ENCODE data around the gene RTCB.
"Not testable (repeated sequence)": the region's sequence is repeated elsewhere in the genome, so short reads cannot be mapped to it uniquely, and the experiment has no call there.

Gene RTCB

GRCh38 chr22:32389685-32390084 lies 22.4 kb downstream of the RTCB start:
- no peak for DNase-seq (ENCODE audit: low read depth)

GRCh38 chr22:32385681-32386080 lies 26.4 kb downstream of the RTCB start:
- no peak for DNase-seq (ENCODE audit: low read depth)

- DNase-seq (ENCODE audit: low read depth): no peak
Observed at GRCh38 chr22:32380991-32381390, 31.1 kb downstream of the RTCB start.

GRCh38 chr22:32378707-32379272 lies 33.3 kb downstream of the RTCB start:
- DNase-seq (ENCODE audit: low read depth): no peak

GRCh38 chr22:32376681-32377080 lies 35.4 kb downstream of the RTCB start:
- DNase-seq (ENCODE audit: low read depth): no peak

GRCh38 chr22:32375678-32376450 lies 36.2 kb downstream of the RTCB start:
- no peak for DNase-seq (ENCODE audit: low read depth)

- DNase-seq (ENCODE audit: low read depth): no peak
Observed at GRCh38 chr22:32364210-32364609, 47.8 kb downstream of the RTCB start.

GRCh38 chr22:32361257-32361656 lies 50.8 kb downstream of the RTCB start:
- DNase-seq (ENCODE audit: low read depth): no peak

GRCh38 chr22:32360096-32360495 lies 52.0 kb downstream of the RTCB start:
- not testable (repeated sequence) for DNase-seq (ENCODE audit: low read depth)

GRCh38 chr22:32357567-32357966 lies 54.5 kb downstream of the RTCB start, which contains the start of gene RFPL3:
Gene RFPL3, plus strand, starts transcription at chr22:32357867. Its CDS starts 205 bp downstream, at chr22:32358072.
- not testable (repeated sequence) for DNase-seq (ENCODE audit: low read depth)

GRCh38 chr22:32355760-32356159 lies 56.3 kb downstream of the RTCB start:
- DNase-seq (ENCODE audit: low read depth): no peak

GRCh38 chr22:32354360-32355351 lies 57.4 kb downstream of the RTCB start:
- peak; percentile 3 for DNase-seq (ENCODE audit: low read depth)

- DNase-seq (ENCODE audit: low read depth): no peak
Observed at GRCh38 chr22:32353840-32354239, 58.2 kb downstream of the RTCB start.

- no peak for DNase-seq (ENCODE audit: low read depth)
Observed at GRCh38 chr22:32353292-32353691, 58.8 kb downstream of the RTCB start.

- no peak for DNase-seq (ENCODE audit: low read depth)
Observed at GRCh38 chr22:32352681-32353080, 59.4 kb downstream of the RTCB start.

- not testable (repeated sequence) for DNase-seq (ENCODE audit: low read depth)
Observed at GRCh38 chr22:32351875-32352274, 60.2 kb downstream of the RTCB start.

GRCh38 chr22:32348031-32348611 lies 63.9 kb downstream of the RTCB start:
- DNase-seq (ENCODE audit: low read depth): no peak

- no peak for DNase-seq (ENCODE audit: low read depth)
Observed at GRCh38 chr22:32343941-32344340, 68.1 kb downstream of the RTCB start.

GRCh38 chr22:32342977-32343376 lies 69.1 kb downstream of the RTCB start:
- no peak for DNase-seq (ENCODE audit: low read depth)

GRCh38 chr22:32341122-32341740 lies 70.8 kb downstream of the RTCB start:
- DNase-seq (ENCODE audit: low read depth): no peak

- DNase-seq (ENCODE audit: low read depth): no peak
Observed at GRCh38 chr22:32340411-32340810, 71.6 kb downstream of the RTCB start.

All from GM04504 (cell line).